GM06990 (cell line): ENCODE measurements around the gene PCDHGA7.
A peak's percentile ranks its signal among the peaks of the same experiment; 100 is the strongest.
"Not testable (repeated sequence)": the region's sequence is repeated elsewhere in the genome, so short reads cannot be mapped to it uniquely, and the experiment has no call there.

Experiments
- DNase-seq: peaks from one replicate; pipeline ENCODE4 v3.0.0-alpha.2; 2011; ENCODE audit not compliant: insufficient read length; ENCODE audit errors: extremely low read depth
- H3K27me3 ChIP-seq: replicated peaks from 2 replicates; pipeline ENCODE4 v1.6.0; 2011; ENCODE audit warnings: low read length; ENCODE audit not compliant: control insufficient read depth, insufficient read depth
- H3K36me3 ChIP-seq: 2 replicates; pipeline ENCODE4 v1.5.1; 2011; ENCODE audit warnings: low read length; ENCODE audit not compliant: control insufficient read depth, insufficient read depth
- H3K4me3 ChIP-seq: replicated peaks from 2 replicates; pipeline ENCODE4 v1.5.1; 2011; ENCODE audit warnings: low read depth, mild to moderate bottlenecking, control low read depth, low read length
- TF ChIP-seq, protein P1 (sequence below): IDR thresholded peaks from 2 replicates; pipeline ENCODE4 v1.5.1; 2011; ENCODE audit warnings: low read length, control low read depth, mild to moderate bottlenecking, inconsistent platforms; ENCODE audit not compliant: insufficient read depth, poor library complexity, severe bottlenecking

PCDHGA7 gene

DNA sequence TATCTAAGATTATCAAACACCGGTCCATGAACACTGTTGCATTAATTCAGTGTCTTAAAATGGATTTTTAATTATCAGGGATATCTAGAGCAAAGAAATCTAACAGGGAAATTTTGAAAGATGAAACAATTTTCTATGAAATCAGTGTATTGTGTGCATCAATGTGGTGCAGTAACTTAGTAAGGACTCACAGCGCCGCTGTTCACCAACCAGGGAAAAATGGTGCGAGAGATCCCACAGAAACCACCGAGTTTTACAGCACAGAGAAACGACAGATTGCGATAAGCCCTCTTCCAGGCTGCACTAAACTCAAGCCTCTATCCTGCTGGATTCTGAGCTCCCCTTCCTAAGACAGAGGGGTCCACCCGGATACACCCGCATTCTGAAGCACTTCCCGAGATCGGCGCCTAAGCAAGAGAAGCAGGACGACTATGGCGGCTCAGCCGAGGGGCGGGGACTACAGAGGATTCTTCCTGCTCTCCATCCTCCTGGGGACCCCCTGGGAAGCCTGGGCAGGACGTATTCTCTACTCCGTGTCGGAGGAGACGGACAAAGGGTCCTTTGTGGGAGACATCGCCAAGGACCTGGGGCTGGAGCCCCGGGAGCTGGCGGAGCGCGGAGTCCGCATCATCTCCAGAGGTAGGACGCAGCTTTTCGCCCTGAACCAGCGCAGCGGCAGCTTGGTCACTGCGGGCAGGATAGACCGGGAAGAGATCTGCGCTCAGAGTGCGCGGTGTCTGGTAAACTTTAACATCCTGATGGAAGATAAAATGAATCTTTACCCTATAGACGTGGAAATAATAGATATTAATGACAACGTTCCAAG lies at the start of gene PCDHGA7:
Gene PCDHGA7 (plus strand): TSS at position 274 of the 826 bp plus-strand sequence. CDS start 158 bp downstream, at position 432.
- TF ChIP-seq, protein P1, sequence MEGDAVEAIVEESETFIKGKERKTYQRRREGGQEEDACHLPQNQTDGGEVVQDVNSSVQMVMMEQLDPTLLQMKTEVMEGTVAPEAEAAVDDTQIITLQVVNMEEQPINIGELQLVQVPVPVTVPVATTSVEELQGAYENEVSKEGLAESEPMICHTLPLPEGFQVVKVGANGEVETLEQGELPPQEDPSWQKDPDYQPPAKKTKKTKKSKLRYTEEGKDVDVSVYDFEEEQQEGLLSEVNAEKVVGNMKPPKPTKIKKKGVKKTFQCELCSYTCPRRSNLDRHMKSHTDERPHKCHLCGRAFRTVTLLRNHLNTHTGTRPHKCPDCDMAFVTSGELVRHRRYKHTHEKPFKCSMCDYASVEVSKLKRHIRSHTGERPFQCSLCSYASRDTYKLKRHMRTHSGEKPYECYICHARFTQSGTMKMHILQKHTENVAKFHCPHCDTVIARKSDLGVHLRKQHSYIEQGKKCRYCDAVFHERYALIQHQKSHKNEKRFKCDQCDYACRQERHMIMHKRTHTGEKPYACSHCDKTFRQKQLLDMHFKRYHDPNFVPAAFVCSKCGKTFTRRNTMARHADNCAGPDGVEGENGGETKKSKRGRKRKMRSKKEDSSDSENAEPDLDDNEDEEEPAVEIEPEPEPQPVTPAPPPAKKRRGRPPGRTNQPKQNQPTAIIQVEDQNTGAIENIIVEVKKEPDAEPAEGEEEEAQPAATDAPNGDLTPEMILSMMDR, result no peak
- H3K36me3 ChIP-seq, result no peaks in the 10 kb centered on the region
- DNase-seq, result no peak
- no peaks in the 10 kb centered on the region for H3K27me3 ChIP-seq
- no peak within 1 kb of the TSS for H3K4me3 ChIP-seq

DNA sequence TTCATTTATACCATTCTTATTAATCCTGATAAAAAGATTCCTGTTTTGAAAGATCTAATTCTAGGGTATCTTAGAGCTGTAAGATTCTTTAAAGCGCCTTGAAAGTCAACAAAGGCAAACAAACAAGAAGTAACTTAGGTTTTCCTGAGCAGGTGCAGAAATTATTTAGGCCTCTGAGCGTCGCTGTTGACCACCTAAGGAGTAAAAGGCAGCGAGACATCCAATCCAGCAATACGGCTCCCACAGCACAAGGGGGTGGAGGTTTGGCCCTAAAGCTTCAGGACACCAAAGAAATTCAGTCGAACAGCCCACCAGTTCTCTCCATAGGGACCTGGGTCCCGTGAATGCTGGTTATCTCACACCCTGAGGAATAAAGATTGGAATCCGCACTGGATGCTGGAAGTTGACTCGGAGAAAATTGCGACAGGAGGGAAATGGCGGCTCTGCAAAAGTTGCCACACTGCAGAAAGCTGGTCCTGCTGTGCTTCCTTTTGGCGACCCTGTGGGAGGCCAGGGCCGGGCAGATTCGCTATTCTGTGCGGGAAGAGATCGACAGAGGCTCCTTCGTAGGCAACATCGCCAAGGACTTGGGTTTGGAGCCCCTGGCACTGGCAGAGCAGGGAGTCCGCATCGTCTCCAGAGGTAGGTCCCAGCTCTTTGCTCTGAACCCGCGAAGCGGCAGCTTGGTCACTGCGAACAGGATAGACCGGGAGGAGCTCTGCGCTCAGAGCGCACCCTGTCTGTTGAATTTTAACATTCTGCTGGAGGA lies 43.8 kb upstream of the PCDHGA7 start, which contains the start of gene PCDHGA2:
Gene PCDHGA2 (plus strand): TSS at position 223 of the 769 bp plus-strand sequence.
- Histone ChIP-seq H3K36me3 (no peaks in the 10 kb centered on the region), H3K4me3 (no peak within 1 kb of the TSS), H3K27me3 (no peaks in the 10 kb centered on the region)
- DNase-seq, result no peak
- TF ChIP-seq, protein P1, result peak; percentile 23

DNA sequence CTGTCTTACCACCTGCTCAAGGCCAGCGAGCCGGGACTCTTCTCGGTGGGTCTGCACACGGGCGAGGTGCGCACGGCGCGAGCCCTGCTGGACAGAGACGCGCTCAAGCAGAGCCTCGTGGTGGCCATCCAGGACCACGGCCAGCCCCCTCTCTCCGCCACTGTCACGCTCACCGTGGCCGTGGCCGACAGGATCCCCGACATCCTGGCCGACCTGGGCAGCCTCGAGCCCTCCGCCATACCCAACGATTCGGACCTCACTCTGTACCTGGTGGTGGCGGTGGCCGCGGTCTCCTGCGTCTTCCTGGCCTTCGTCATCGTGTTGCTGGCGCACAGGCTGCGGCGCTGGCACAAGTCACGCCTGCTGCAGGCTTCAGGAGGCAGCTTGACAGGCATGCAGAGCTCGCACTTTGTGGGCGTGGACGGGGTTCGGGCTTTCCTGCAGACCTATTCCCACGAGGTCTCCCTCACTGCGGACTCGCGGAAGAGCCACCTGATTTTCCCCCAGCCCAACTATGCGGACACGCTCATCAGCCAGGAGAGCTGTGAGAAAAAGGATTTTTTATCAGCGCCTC lies 41.7 kb upstream of the PCDHGA7 start:
- not testable (repeated sequence) for H3K4me3 ChIP-seq, H3K36me3 ChIP-seq, DNase-seq, H3K27me3 ChIP-seq

DNA sequence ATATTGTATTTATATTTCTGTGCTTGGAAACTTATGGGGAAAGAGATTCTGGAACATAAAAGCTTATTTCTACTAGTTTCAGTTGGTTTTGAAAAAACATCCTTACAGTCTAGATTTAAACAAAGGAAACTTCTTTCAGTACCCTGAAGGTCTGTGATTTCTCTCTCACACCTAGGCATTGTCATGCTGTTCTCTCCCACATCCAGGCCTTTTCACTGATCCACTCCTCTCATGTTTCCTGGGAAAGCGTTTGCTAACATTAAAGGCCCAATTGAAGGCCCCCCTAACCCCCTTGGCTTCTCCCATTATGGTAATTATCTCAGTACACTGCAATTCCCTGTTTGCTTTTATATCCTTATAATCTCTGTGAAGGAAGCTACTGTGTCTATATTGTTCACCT lies 39.8 kb upstream of the PCDHGA7 start:
- no peak for DNase-seq
- TF ChIP-seq, protein P1, result no peak
- Histone ChIP-seq H3K4me3 (no peak overlapping the region), H3K27me3 (no peaks in the 10 kb centered on the region), H3K36me3 (no peaks in the 10 kb centered on the region)

DNA sequence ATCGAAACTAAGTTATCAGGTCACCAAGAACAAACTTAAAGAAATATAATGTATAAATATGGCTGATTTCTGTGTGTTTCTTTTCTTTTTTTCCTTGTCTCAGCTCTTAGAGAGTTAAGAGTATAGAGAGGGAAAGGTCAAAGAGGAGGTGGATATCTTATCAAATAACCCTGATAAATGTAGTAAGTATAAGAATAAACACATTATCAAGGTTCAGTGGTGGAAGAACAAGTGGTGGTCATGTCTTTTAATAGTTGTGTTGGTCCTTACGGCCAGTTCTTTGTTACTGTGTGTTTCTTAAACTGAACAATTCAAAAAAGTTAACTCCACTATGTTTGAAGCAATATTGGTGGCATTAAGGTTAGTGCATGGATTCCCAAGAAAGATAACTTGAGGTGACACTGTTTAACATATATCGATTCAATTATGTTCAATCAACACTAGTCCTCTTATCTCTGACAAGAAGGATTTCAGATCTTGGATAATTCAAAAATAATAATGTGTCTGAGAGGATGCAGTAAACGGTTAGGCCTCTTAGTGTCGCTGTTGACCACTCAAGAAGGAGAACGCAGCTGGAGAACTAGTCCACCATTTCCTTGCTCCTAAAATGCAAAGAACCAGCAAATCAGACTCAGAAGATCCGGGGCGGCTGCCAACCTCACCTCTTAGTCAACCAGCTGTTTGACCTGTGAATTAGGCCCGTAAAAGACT lies 39.1 kb upstream of the PCDHGA7 start, which contains the start of gene PCDHGA3:
Gene PCDHGA3 (plus strand): TSS at position 588 of the 711 bp plus-strand sequence. CDS start 205 bp downstream, outside the sequence.
- TF ChIP-seq, protein P1, result peak; percentile 23
- Histone ChIP-seq H3K4me3 (no peak within 1 kb of the TSS), H3K27me3 (no peaks in the 10 kb centered on the region), H3K36me3 (no peaks in the 10 kb centered on the region)
- DNase-seq, result no peak
